ENCODE results near the gene KCNT1. TPM values are rescaled to one million over a fixed set of nuclear protein-coding genes. Genes with fewer than 3 reads are reported as not detected.

KCNT1 gene
- total RNA-seq, 1 donor from 2014 or later = not detected

- TF ChIP-seq CTCF (IDR thresholded peaks at IDR 0.05; ENCODE audit: insufficient read depth, low read length, severe bottlenecking) = no peak
- Histone ChIP-seq H3K27me3 (ENCODE audit: control insufficient read depth, insufficient read depth, low read length) (no peaks in the 10 kb centered on the region), H3K4me3 (ENCODE audit: low read depth, low read length) (no peak overlapping the region), H3K36me3 (ENCODE audit: control insufficient read depth, insufficient read depth, low read length) (no peaks in the 10 kb centered on the region)
- FAIRE-seq (no peak), DNase-seq (ENCODE audit: low read depth) (no peak)
These were observed 18.5 kb upstream of the KCNT1 start for GRCh38 chr9:135683401-135684034.

GRCh38 chr9:135684691-135685090 lies 17.3 kb upstream of the KCNT1 start:
- no peaks in the 10 kb centered on the region for H3K27me3 ChIP-seq (ENCODE audit: control insufficient read depth, insufficient read depth, low read length)
- H3K36me3 ChIP-seq (ENCODE audit: control insufficient read depth, insufficient read depth, low read length) = no peaks in the 10 kb centered on the region
- no peak for DNase-seq (ENCODE audit: low read depth)
- TF ChIP-seq CTCF (IDR thresholded peaks at IDR 0.05; ENCODE audit: insufficient read depth, low read length, severe bottlenecking) = no peak
- no peak overlapping the region for H3K4me3 ChIP-seq (ENCODE audit: low read depth, low read length)
- no peak for FAIRE-seq

GRCh38 chr9:135687216-135687615 lies 14.8 kb upstream of the KCNT1 start:
- H3K27me3 ChIP-seq (ENCODE audit: control insufficient read depth, insufficient read depth, low read length) = no peaks in the 10 kb centered on the region
- H3K4me3 ChIP-seq (ENCODE audit: low read depth, low read length) = no peak overlapping the region
- DNase-seq (ENCODE audit: low read depth) = no peak
- H3K36me3 ChIP-seq (ENCODE audit: control insufficient read depth, insufficient read depth, low read length) = no peaks in the 10 kb centered on the region
- FAIRE-seq = no peak
- no peak for TF ChIP-seq CTCF (IDR thresholded peaks at IDR 0.05; ENCODE audit: insufficient read depth, low read length, severe bottlenecking)

- no peaks in the 10 kb centered on the region for H3K27me3 ChIP-seq (ENCODE audit: control insufficient read depth, insufficient read depth, low read length)
- H3K4me3 ChIP-seq (ENCODE audit: low read depth, low read length) = no peak overlapping the region
- H3K36me3 ChIP-seq (ENCODE audit: control insufficient read depth, insufficient read depth, low read length) = no peaks in the 10 kb centered on the region
- no peak for FAIRE-seq
- TF ChIP-seq CTCF (IDR thresholded peaks at IDR 0.05; ENCODE audit: insufficient read depth, low read length, severe bottlenecking) = no peak
- DNase-seq (ENCODE audit: low read depth) = no peak
These were observed 13.0 kb upstream of the KCNT1 start for GRCh38 chr9:135689011-135689410.

GRCh38 chr9:135690836-135691570 lies 11.0 kb upstream of the KCNT1 start:
- no peak for TF ChIP-seq CTCF (IDR thresholded peaks at IDR 0.05; ENCODE audit: insufficient read depth, low read length, severe bottlenecking)
- peak; percentile 98 for FAIRE-seq
- no peaks in the 10 kb centered on the region for H3K27me3 ChIP-seq (ENCODE audit: control insufficient read depth, insufficient read depth, low read length)

More at GRCh38 chr9:135690836-135691570, 11.0 kb upstream of the KCNT1 start:
- DNase-seq (ENCODE audit: low read depth) = no peak
- no peaks in the 10 kb centered on the region for H3K36me3 ChIP-seq (ENCODE audit: control insufficient read depth, insufficient read depth, low read length)
- no peak overlapping the region for H3K4me3 ChIP-seq (ENCODE audit: low read depth, low read length)

Data from bronchial epithelial cell (primary cell).